OCI-LY1 (cell line): ENCODE measurements around the gene CASKIN2.

ENCODE experiments used
- H2AFZ ChIP-seq: fragments of 200-600 bp; sonication (generic), shearing (Covaris generic); 2 replicates; pipeline ENCODE4 v1.6.0; 2014; ENCODE audit warnings: antibody characterized with exemption, mild to moderate bottlenecking, low read length
- H3F3A ChIP-seq: fragments of 200-600 bp; sonication (generic), shearing (Covaris generic); 2 replicates; pipeline ENCODE4 v1.6.0; 2014; ENCODE audit warnings: mild to moderate bottlenecking, antibody characterized with exemption, low read length, moderate library complexity; ENCODE audit not compliant: insufficient read depth
- H3K27ac ChIP-seq: fragments of 200-600 bp; sonication (generic); 2 replicates; pipeline ENCODE4 v1.5.1; 2014; ENCODE audit warnings: low read length, mixed run types, mild to moderate bottlenecking, low read depth; ENCODE audit not compliant: poor library complexity, severe bottlenecking
- H3K27me3 ChIP-seq: fragments of 200-600 bp; sonication (generic); 2 replicates; pipeline ENCODE4 v1.6.0; 2014; ENCODE audit warnings: antibody characterized with exemption, mild to moderate bottlenecking, low read length, moderate library complexity; ENCODE audit not compliant: insufficient read depth
- H3K36me3 ChIP-seq: fragments of 200-600 bp; sonication (generic); 2 replicates; pipeline ENCODE4 v1.6.1; 2014; ENCODE audit warnings: mild to moderate bottlenecking, antibody characterized with exemption, low read length, moderate library complexity, mixed read lengths; ENCODE audit not compliant: insufficient read depth
- H3K4me1 ChIP-seq: fragments of 200-600 bp; sonication (generic); 2 replicates; pipeline ENCODE4 v1.5.1; 2014; ENCODE audit warnings: mild to moderate bottlenecking, low read length, moderate library complexity; ENCODE audit not compliant: insufficient read depth, severe bottlenecking
- H3K4me2 ChIP-seq: fragments of 200-600 bp; sonication (generic), shearing (Covaris generic); 2 replicates; pipeline ENCODE4 v1.6.1; 2014; ENCODE audit warnings: low read length
- H3K4me3 ChIP-seq: fragments of 200-600 bp; sonication (generic); 2 replicates; pipeline ENCODE4 v1.5.1; 2014; ENCODE audit warnings: low read length, low read depth, mild to moderate bottlenecking, mixed read lengths; ENCODE audit not compliant: poor library complexity, severe bottlenecking
- H3K79me2 ChIP-seq: fragments of 200-600 bp; shearing (Covaris generic); 2 replicates; pipeline ENCODE4 v1.6.1; 2016; ENCODE audit warnings: mixed run types, low read length, mixed read lengths; ENCODE audit not compliant: insufficient read depth
- H3K9ac ChIP-seq: fragments of 200-600 bp; sonication (generic), shearing (Covaris generic); 2 replicates; pipeline ENCODE4 v1.6.1; 2014; ENCODE audit warnings: mild to moderate bottlenecking, low read length, mixed read lengths
- H3K9me2 ChIP-seq: fragments of 200-600 bp; sonication (generic), shearing (Covaris generic); 2 replicates; pipeline ENCODE4 v1.6.1; 2014; ENCODE audit warnings: low read depth, mild to moderate bottlenecking, low read length, mixed read lengths
- H3K9me3 ChIP-seq: fragments of 200-600 bp; shearing (Covaris generic); 2 replicates; pipeline ENCODE4 v1.6.1; 2014; ENCODE audit warnings: low read length, mixed read lengths
- H4K20me1 ChIP-seq: fragments of 200-600 bp; sonication (generic), shearing (Covaris generic); 2 replicates; pipeline ENCODE4 v1.6.0; 2016; ENCODE audit warnings: mild to moderate bottlenecking, low read length; ENCODE audit not compliant: insufficient read depth
- EZH2 ChIP-seq: fragments of 200-600 bp; sonication (generic), shearing (Covaris generic); IDR thresholded peaks from 2 replicates; pipeline ENCODE4 v1.8.0; 2017; ENCODE audit warnings: borderline replicate concordance, mixed run types, mild to moderate bottlenecking, antibody characterized with exemption, low read length, moderate library complexity, mixed read lengths
- TF ChIP-seq, protein P1 (sequence below): fragments of 200-600 bp; sonication (generic), shearing (Covaris generic); IDR thresholded peaks from 2 replicates; pipeline ENCODE4 v1.5.1; 2017; ENCODE audit warnings: mild to moderate bottlenecking, antibody characterized with exemption, low read length, moderate library complexity, mixed read lengths

CASKIN2 gene

DNA sequence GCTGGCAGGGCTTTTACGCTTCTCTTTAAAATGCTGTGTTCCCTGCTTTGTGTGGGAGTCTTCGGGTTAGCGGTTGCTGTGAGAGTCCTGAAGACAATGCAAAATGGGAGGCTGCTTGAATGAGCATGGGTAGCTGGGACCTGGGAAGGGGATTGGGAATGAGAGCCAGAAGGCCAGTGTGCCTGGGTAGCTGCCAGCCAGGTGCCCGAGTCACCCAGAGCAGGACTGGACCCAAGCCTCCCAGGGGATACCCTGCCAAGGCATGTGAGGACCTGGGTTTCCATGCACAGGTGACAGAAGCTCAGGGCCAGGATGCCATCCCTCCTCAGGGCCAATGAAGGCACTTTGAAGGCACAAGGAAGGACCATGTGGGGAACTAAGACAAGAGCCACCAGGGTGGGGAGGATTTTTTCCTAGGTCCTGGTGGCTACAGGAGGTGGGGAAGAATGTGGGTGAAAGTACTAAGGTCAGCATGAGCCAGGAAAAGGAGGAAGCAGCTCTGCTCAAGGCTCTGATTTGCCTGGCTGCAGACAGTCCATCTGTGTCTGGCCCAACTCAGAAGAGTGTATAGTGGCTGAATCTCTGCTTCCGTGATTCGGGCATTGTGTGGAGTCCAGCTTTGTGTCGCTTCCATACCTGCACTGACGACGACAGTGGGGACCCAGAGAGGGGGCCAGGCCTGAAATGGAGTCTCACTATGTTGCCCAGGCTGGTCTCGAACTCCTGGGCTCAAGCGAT lies 38.4 kb downstream of the CASKIN2 start:
- Histone ChIP-seq H3K9ac (no peak overlapping the region), H3K9me2 (no peaks in the 10 kb centered on the region), H3K27ac (no peak overlapping the region), H4K20me1 (no peaks in the 10 kb centered on the region), H3K36me3 (peaks cover 10% of the 10 kb centered on the region), H3F3A (no peaks in the 10 kb centered on the region), H3K9me3 (no peaks in the 10 kb centered on the region), H3K27me3 (no peaks in the 10 kb centered on the region), H3K4me3 (no peak overlapping the region), H3K4me1 (peaks cover 3% of the 10 kb centered on the region), H3K79me2 (no peaks in the 10 kb centered on the region), H2AFZ (no peak overlapping the region), H3K4me2 (no peak overlapping the region)
- TF ChIP-seq, protein P1, sequence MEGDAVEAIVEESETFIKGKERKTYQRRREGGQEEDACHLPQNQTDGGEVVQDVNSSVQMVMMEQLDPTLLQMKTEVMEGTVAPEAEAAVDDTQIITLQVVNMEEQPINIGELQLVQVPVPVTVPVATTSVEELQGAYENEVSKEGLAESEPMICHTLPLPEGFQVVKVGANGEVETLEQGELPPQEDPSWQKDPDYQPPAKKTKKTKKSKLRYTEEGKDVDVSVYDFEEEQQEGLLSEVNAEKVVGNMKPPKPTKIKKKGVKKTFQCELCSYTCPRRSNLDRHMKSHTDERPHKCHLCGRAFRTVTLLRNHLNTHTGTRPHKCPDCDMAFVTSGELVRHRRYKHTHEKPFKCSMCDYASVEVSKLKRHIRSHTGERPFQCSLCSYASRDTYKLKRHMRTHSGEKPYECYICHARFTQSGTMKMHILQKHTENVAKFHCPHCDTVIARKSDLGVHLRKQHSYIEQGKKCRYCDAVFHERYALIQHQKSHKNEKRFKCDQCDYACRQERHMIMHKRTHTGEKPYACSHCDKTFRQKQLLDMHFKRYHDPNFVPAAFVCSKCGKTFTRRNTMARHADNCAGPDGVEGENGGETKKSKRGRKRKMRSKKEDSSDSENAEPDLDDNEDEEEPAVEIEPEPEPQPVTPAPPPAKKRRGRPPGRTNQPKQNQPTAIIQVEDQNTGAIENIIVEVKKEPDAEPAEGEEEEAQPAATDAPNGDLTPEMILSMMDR, result no peak
- no peak for TF ChIP-seq EZH2

DNA sequence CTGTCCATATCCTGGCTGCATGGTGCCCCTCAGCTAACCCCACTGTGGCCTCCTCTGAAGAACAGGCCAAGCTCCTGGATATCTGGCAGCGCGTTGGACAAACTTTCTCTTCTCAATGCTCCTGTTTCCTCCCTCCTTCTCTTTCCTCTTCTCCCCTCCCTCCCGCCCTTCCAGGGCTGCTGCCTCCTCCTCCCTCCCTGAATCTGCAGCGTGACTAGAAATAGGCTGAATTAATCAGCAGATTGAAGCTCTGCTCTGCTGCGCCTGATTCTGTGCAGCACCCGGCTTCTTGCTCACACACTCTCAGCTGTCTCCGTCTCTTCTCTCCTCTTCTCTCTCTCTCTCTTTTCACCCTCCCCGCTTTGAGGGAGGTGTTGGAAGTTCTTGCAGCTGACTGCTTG lies 39.1 kb downstream of the CASKIN2 start:
- H3K4me1 ChIP-seq, result peaks cover 9% of the 10 kb centered on the region

DNA sequence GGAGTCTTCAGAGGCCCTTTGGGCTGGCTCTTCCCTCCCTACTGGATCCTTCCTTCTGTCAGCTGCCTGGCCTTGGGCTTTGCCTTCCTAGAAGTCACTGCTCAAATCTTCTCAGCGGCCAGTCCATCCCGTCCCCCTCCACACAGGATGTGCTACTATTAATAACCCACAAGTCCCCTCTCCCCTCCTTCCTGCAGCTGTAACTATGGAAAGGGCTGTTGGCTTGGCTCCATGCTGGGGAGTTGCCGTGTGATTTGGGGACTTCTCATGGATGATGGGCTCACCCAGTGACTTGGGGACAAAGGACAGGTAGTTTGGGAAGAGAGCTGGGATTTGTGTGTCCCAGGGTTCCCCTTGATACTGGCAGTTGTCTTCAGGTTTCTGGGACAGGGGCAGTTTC lies 39.5 kb downstream of the CASKIN2 start:
- H3K27ac ChIP-seq, result no peak overlapping the region
- no peak overlapping the region for H3K9ac ChIP-seq
- peaks cover 9% of the 10 kb centered on the region for H3K4me1 ChIP-seq
- no peaks in the 10 kb centered on the region for H3K27me3 ChIP-seq
- H4K20me1 ChIP-seq, result no peaks in the 10 kb centered on the region
- TF ChIP-seq EZH2, result no peak
- TF ChIP-seq, protein P1, result no peak
- H3K79me2 ChIP-seq, result no peaks in the 10 kb centered on the region
- no peak overlapping the region for H3K4me3 ChIP-seq
- H3K4me2 ChIP-seq, result no peak overlapping the region
- H3F3A ChIP-seq, result no peaks in the 10 kb centered on the region
- no peaks in the 10 kb centered on the region for H3K9me3 ChIP-seq
- no peak overlapping the region for H2AFZ ChIP-seq
- H3K36me3 ChIP-seq, result peaks cover 10% of the 10 kb centered on the region
- no peaks in the 10 kb centered on the region for H3K9me2 ChIP-seq

More for the DNA sequence above, 39.1 kb downstream of the CASKIN2 start:
- Histone ChIP-seq H3K27me3 (no peaks in the 10 kb centered on the region), H3K9me2 (no peaks in the 10 kb centered on the region), H2AFZ (no peak overlapping the region), H3K27ac (no peak overlapping the region), H3F3A (no peaks in the 10 kb centered on the region), H3K9me3 (no peaks in the 10 kb centered on the region), H4K20me1 (no peaks in the 10 kb centered on the region), H3K36me3 (peaks cover 10% of the 10 kb centered on the region), H3K9ac (no peak overlapping the region), H3K4me3 (no peak overlapping the region), H3K4me2 (no peak overlapping the region), H3K79me2 (no peaks in the 10 kb centered on the region)
- TF ChIP-seq, protein P1, result no peak
- TF ChIP-seq EZH2, result no peak
